Activated naive CD8-positive, alpha-beta T cell treated with anti-CD3 and anti-CD28 coated beads, Interleukin-2, amount 50 U/mL, for 16 hours (primary cell): ENCODE data around the gene PCDHGA8.
"Not testable (repeated sequence)": the region's sequence is repeated elsewhere in the genome, so short reads cannot be mapped to it uniquely, and the experiment has no call there.

Source experiments
- DNase-seq: peaks from one replicate; pipeline ENCODE4 v3.0.0-alpha.2; 2020; ENCODE audit warnings: low read depth, low spot score

PCDHGA8 gene

GRCh38 chr5:141432308-141432707, 39.9 kb downstream of the PCDHGA8 start:
- not testable (repeated sequence) for DNase-seq

DNA sequence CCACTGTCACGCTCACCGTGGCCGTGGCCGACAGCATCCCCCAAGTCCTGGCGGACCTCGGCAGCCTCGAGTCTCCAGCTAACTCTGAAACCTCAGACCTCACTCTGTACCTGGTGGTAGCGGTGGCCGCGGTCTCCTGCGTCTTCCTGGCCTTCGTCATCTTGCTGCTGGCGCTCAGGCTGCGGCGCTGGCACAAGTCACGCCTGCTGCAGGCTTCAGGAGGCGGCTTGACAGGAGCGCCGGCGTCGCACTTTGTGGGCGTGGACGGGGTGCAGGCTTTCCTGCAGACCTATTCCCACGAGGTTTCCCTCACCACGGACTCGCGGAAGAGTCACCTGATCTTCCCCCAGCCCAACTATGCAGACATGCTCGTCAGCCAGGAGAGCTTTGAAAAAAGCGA, 40.3 kb downstream of the PCDHGA8 start:
- DNase-seq = not testable (repeated sequence)

DNA sequence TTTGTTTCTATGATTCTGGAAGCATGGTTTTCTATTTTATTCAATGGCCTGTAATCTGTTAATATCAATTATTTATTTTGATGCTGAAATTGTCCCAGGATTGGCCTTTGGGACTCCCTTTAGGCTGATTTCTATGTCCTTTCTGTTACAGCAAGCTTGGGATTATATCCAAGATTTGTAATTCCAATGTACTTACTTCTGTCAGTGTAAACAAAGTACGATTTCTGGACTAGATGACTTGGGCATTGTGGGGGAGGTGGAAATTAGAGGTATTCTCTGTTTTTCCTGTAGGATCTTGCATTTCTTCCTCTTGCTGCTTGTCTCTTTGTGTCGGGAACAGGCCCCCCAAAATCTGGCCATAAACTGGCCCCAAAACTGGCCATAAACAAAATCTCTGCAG, 41.6 kb downstream of the PCDHGA8 start:
- no peak for DNase-seq

DNA sequence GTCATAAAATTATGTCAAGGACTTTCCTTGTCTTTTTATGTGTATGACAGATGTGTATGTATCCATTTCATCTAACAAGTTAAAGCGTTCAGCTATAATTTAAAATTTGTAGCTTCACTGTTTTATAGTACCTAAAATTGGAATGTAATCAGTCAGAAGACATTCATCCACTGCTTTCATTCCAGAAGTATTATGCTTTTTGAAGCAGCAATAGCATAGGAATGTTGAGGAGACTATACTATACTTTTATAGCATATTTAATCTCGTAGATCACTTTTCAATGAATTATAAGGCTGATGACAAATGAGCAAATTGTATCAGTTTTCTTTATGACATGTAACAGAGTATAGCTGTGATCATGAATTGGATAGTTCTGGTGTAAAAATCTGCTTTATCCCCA, 44.8 kb downstream of the PCDHGA8 start:
- DNase-seq = no peak

GRCh38 chr5:141439411-141440141, 47.1 kb downstream of the PCDHGA8 start:
- DNase-seq = no peak

- no peak for DNase-seq
These were observed 47.9 kb downstream of the PCDHGA8 start for GRCh38 chr5:141440341-141440740.

DNA sequence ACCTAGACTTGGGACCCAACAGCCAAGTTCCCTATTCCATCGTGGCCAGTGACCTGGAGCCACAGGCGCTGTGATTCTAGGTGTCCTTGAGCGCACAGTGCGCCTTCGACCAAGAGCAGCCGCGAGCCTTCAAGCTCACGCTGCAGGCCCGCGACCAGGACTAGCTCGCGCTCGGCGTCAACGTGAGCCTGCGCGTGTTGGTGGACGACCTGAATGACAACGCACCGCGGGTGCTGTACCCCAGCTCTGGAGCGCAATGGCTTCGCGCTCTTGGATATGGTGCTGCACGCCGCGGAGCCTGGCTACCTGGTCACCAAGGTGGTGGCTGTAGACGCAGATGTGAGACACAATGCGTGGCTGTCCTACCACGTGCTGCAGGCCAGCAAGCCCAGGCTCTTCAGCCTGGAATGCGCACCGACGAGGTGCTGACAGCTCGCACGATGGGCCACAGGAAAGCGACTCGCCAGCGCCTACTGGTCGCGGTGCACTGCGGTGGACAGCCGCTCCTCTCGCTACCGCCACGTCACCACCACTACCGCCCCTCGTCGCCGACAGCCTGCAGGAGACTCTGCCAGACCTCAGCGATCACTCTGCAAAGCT, 49.2 kb downstream of the PCDHGA8 start:
- no peak for DNase-seq
